GM12875 (cell line): ENCODE data around the gene CEACAM19.

ENCODE experiments used
- H3K4me3 ChIP-seq: one replicate; pipeline ENCODE4 v1.5.1; 2011; ENCODE audit warnings: low read depth, low read length, control low read depth
- CTCF ChIP-seq: IDR thresholded peaks from 2 replicates; pipeline ENCODE4 v1.5.1; 2011; ENCODE audit warnings: low read depth, mild to moderate bottlenecking, control low read depth, inconsistent platforms, low read length, moderate library complexity, borderline replicate concordance; ENCODE audit not compliant: insufficient read depth

The CEACAM19 gene

GRCh38 chr19:44684892-44685863 is 13.9 kb downstream of the CEACAM19 start:
- H3K4me3 ChIP-seq = no peak overlapping the region
- no peak for TF ChIP-seq CTCF

- TF ChIP-seq CTCF = no peak
- no peak overlapping the region for H3K4me3 ChIP-seq
Observed at GRCh38 chr19:44685877-44686276, 14.6 kb downstream of the CEACAM19 start.

- H3K4me3 ChIP-seq = no peak overlapping the region
- TF ChIP-seq CTCF = no peak
Observed at GRCh38 chr19:44686896-44687295, 15.6 kb downstream of the CEACAM19 start.

- TF ChIP-seq CTCF = no peak
- H3K4me3 ChIP-seq = no peak overlapping the region
Observed at GRCh38 chr19:44687888-44688287, 16.6 kb downstream of the CEACAM19 start.

GRCh38 chr19:44689290-44690130 is 18.2 kb downstream of the CEACAM19 start:
- peak; percentile 95 for TF ChIP-seq CTCF
- no peak overlapping the region for H3K4me3 ChIP-seq

- no peak overlapping the region for H3K4me3 ChIP-seq
- TF ChIP-seq CTCF = no peak
Observed at GRCh38 chr19:44690131-44690440, 18.8 kb downstream of the CEACAM19 start.
